ENCODE measurements around the gene WDR76. TPM values are rescaled to one million over a fixed set of nuclear protein-coding genes. Genes with fewer than 3 reads are reported as not detected.

Gene WDR76
- total RNA-seq, 1 experiment from 2014 or later, result 27.2 TPM

GRCh38 chr15:43793647-43794046 is 33.2 kb upstream of the WDR76 start:
- Histone ChIP-seq H3K79me2 (ENCODE audit: low read depth) (peaks cover 32% of the 10 kb centered on the region), H3F3A (ENCODE audit: insufficient read depth, low read depth) (peaks cover 34% of the 10 kb centered on the region; the same call in 1 of the 2 replicates), H3K9me2 (ENCODE audit: insufficient read depth) (no peaks in the 10 kb centered on the region), H2AFZ (no peak overlapping the region), H3K36me3 (ENCODE audit: low read depth) (peaks cover 13% of the 10 kb centered on the region), H3K4me1 (replicated peaks; ENCODE audit: insufficient read depth) (peaks cover 12% of the 10 kb centered on the region; the same call in 1 of the 2 replicates), H4K20me1 (ENCODE audit: insufficient read depth) (no peaks in the 10 kb centered on the region), H3K4me2 (peak overlapping the region; percentile 85), H3K9me3 (ENCODE audit: insufficient read depth, low read depth) (no peaks in the 10 kb centered on the region), H3K4me3 (peak overlapping the region; percentile 77; the same call in 1 of the 2 replicates), H3K27me3 (ENCODE audit: insufficient read depth, low read depth) (no peaks in the 10 kb centered on the region), H3K27ac (no peak overlapping the region)
- ChIA-PET POLR2A (ENCODE audit: unreplicated experiment) (no interaction called here), CTCF (interaction anchor here (0.8 kb wide), 1 partner anchor 23 kb away, joined by 3 read pairs; no protein-coding TSS in a partner anchor)
- intact Hi-C loops (cut with micrococcal nuclease; ENCODE audit: unreplicated experiment), result no loop called here
- BruUV-seq (replicated peaks), result no TSS peak
- no peak for DNase-seq
- TF ChIP-seq EZH2 (IDR thresholded peaks at IDR 0.05; ENCODE audit: low read depth), result no peak
- no peak for TF ChIP-seq CTCF (conservative IDR thresholded peaks at IDR 0.05)

GRCh38 chr15:43794269-43795037 is 32.3 kb upstream of the WDR76 start:
- peaks cover 13% of the 10 kb centered on the region for H3K36me3 ChIP-seq (ENCODE audit: low read depth)
- POLR2A ChIA-PET (ENCODE audit: unreplicated experiment), result no interaction called here
- intact Hi-C loops (cut with micrococcal nuclease; ENCODE audit: unreplicated experiment), result no loop called here
- peaks cover 13% of the 10 kb centered on the region; the same call in 1 of the 2 replicates for H3K4me1 ChIP-seq (replicated peaks; ENCODE audit: insufficient read depth)
- no peak overlapping the region for H3K4me3 ChIP-seq
- H3K9me2 ChIP-seq (ENCODE audit: insufficient read depth), result no peaks in the 10 kb centered on the region
- no peak for TF ChIP-seq CTCF (conservative IDR thresholded peaks at IDR 0.05)
- no peak for TF ChIP-seq EZH2 (IDR thresholded peaks at IDR 0.05; ENCODE audit: low read depth)
- no peak overlapping the region for H2AFZ ChIP-seq
- H3K4me2 ChIP-seq, result no peak overlapping the region
- H3K9me3 ChIP-seq (ENCODE audit: insufficient read depth, low read depth), result no peaks in the 10 kb centered on the region
- no peak for DNase-seq
- peaks cover 32% of the 10 kb centered on the region for H3K79me2 ChIP-seq (ENCODE audit: low read depth)
- H3K27me3 ChIP-seq (ENCODE audit: insufficient read depth, low read depth), result no peaks in the 10 kb centered on the region
- H4K20me1 ChIP-seq (ENCODE audit: insufficient read depth), result no peaks in the 10 kb centered on the region
- H3F3A ChIP-seq (ENCODE audit: insufficient read depth, low read depth), result peaks cover 33% of the 10 kb centered on the region; the same call in 1 of the 2 replicates
- CTCF ChIA-PET, result interaction anchor here (0.7 kb wide), 1 partner anchor 369 kb away, joined by 9 read pairs; no protein-coding TSS in a partner anchor
- H3K27ac ChIP-seq, result no peak overlapping the region
- no TSS peak for BruUV-seq (replicated peaks)

- no peaks in the 10 kb centered on the region for H3K9me3 ChIP-seq (ENCODE audit: insufficient read depth, low read depth)
- peaks cover 13% of the 10 kb centered on the region for H3K36me3 ChIP-seq (ENCODE audit: low read depth)
- TF ChIP-seq CTCF (conservative IDR thresholded peaks at IDR 0.05) (no peak), EZH2 (IDR thresholded peaks at IDR 0.05; ENCODE audit: low read depth) (no peak)
- H3K4me2 ChIP-seq, result no peak overlapping the region
- POLR2A ChIA-PET (ENCODE audit: unreplicated experiment), result no interaction called here
- H3K79me2 ChIP-seq (ENCODE audit: low read depth), result peaks cover 32% of the 10 kb centered on the region
- BruUV-seq (replicated peaks), result no TSS peak
- no peak overlapping the region for H2AFZ ChIP-seq
- peaks cover 13% of the 10 kb centered on the region for H3K4me1 ChIP-seq (replicated peaks; ENCODE audit: insufficient read depth)
- no peak overlapping the region for H3K4me3 ChIP-seq
- CTCF ChIA-PET, result no interaction called here
- H3K27ac ChIP-seq, result no peak overlapping the region
- H3F3A ChIP-seq (ENCODE audit: insufficient read depth, low read depth), result peaks cover 32% of the 10 kb centered on the region; the same call in 1 of the 2 replicates
- intact Hi-C loops (cut with micrococcal nuclease; ENCODE audit: unreplicated experiment), result no loop called here
- H3K27me3 ChIP-seq (ENCODE audit: insufficient read depth, low read depth), result no peaks in the 10 kb centered on the region
- DNase-seq, result no peak
- H4K20me1 ChIP-seq (ENCODE audit: insufficient read depth), result no peaks in the 10 kb centered on the region
- no peaks in the 10 kb centered on the region for H3K9me2 ChIP-seq (ENCODE audit: insufficient read depth)
Measured at GRCh38 chr15:43795197-43795596, 31.6 kb upstream of the WDR76 start.

All from PC-9 (cell line).